ENCODE results near the gene TCF4. TPM values are rescaled to one million over a fixed set of nuclear protein-coding genes. Genes with fewer than 3 reads are reported as not detected.

The TCF4 gene
- total RNA-seq, 1 donor from 2014 or later: 204 TPM

DNA sequence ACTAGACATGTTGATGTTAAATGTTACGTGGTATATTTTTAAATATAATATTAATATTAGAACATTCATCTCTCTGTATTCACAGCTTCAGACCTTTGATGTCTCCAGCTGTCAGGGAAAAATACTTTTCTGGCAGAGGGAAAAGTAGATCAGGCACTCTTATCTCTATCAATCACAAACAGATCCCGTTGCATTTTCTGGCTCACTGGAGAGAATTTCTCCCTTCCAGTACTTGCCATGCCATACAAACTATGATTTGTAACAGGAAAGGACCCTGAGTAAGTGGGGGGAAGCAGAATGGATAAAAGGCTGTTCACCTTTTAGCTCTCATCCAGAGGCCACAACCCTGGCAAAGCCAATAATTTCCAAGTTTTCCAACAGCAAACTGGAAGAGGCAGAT, 158.0 kb downstream of the TCF4 start:
- intact Hi-C loops (cut with DNase I): no loop called here
- ATAC-seq (no peak), DNase-seq (ENCODE audit: low spot score) (no peak)

DNA sequence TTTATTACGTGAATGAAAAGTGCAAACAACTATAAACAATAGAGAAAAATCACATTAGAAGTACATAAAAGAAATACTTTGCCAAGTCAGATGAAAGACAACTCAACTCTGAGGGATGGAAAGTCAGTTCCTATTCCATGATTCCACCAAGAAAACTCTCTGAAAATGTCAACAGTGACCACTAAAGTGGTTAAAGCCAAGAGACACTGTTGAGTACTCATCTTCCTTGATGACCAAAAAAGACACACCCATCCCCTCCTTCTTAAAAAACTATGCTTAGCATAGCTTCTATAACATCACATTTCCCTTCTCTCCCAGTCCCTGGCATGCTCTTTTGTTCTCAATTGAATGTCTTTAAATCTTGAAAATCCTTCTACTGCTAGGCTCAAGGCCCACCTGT, 160.0 kb downstream of the TCF4 start:
- DNase-seq (ENCODE audit: low spot score): no peak
- no peak for ATAC-seq

DNA sequence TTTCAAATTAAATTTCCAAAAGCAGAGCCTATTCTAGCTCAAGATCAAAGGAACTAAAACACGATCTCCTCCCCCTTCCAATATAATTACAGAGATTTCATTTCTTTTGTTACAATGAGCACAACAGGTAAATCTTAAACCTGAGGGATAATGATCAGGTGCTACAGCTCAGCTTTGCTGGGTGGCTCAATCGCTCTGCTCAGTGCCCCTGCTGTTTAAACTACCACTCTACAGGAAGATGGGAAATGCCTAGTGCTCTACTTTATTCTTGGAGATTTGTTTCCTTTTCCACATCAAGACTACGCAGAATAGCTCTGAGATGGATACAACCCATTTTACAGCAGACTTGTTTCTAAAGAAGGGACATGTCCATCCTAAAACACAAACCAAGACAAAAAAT, 162.3 kb downstream of the TCF4 start:
- ATAC-seq (no peak), DNase-seq (ENCODE audit: low spot score) (no peak)
- intact Hi-C loops (cut with DNase I): no loop called here

More for the DNA sequence above, 160.0 kb downstream of the TCF4 start:
- intact Hi-C loops (cut with DNase I): no loop called here

GRCh38 chr18:55422456-55423180, 165.4 kb downstream of the TCF4 start:
- peak; percentile 85 for ATAC-seq
- intact Hi-C loops (cut with DNase I): no loop called here

DNA sequence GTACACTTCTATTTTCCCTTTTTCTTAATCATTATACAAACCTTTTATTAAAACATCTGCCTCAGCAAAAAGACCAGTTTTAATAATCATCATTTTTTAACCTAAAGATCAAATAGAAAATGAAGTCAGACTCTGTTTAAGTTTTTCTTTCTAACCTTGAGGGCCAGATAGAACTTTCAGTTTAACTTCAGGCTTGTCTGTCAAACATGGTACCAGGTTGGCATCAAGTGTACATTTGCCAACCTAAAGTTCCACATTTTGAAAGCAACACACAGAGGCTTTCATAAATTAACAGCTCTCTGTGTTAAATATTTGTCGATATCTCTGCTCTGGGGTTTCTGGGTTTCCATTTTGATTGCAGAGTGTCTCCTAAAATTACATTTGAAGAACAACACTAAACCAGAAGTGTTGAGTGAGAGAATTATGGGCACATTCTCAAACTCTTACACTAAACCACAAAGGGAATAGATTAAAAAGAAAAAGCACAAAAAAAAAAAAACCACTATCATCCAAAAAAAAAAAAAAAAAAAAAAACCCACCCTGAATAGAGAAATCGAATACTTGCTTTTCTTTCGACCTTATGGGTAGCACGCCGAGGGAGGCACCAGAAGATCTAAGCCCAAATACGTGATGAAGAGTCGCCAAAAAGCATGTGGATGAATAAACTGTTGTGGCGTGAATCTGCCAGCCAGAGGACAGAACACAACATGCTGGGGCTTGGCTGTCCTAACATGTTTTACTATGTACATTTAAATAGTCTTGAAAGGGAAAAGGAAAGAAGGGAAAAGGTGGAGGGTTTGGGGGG, 166.2 kb downstream of the TCF4 start:
- DNase-seq (ENCODE audit: low spot score) (no peak), ATAC-seq (peak; percentile 56)
- intact Hi-C loops (cut with DNase I): no loop called here

More at GRCh38 chr18:55422456-55423180, 165.4 kb downstream of the TCF4 start:
- peak; percentile 78 for DNase-seq (ENCODE audit: low spot score)

DNA sequence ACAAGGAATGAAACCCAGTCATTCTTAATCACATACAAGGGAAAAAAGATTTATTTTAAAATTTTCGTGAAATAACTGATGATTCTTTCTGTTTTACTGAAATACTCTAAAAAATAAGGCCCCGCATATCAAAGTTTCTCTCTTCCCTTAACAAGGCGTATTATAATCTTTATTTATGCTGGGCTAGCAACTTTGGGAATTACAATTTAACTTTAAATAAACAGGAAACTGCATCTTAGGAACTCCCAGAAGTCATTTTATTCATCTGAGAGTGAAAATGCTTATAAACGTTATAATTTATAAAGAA, 166.7 kb downstream of the TCF4 start:
- intact Hi-C loops (cut with DNase I): no loop called here
- ATAC-seq (no peak), DNase-seq (ENCODE audit: low spot score) (no peak)

GRCh38 chr18:55420665-55421307, 167.2 kb downstream of the TCF4 start:
- ATAC-seq: no peak
- DNase-seq (ENCODE audit: low spot score): no peak
- intact Hi-C loops (cut with DNase I): no loop called here

GRCh38 chr18:55419947-55420664, 167.9 kb downstream of the TCF4 start:
- ATAC-seq: peak; percentile 38
- intact Hi-C loops (cut with DNase I): no loop called here
- no peak for DNase-seq (ENCODE audit: low spot score)

GRCh38 chr18:55419132-55419946, 168.7 kb downstream of the TCF4 start:
- no peak for ATAC-seq
- no peak for DNase-seq (ENCODE audit: low spot score)
- intact Hi-C loops (cut with DNase I): no loop called here

GRCh38 chr18:55418439-55418838, 169.6 kb downstream of the TCF4 start:
- intact Hi-C loops (cut with DNase I): no loop called here

DNA sequence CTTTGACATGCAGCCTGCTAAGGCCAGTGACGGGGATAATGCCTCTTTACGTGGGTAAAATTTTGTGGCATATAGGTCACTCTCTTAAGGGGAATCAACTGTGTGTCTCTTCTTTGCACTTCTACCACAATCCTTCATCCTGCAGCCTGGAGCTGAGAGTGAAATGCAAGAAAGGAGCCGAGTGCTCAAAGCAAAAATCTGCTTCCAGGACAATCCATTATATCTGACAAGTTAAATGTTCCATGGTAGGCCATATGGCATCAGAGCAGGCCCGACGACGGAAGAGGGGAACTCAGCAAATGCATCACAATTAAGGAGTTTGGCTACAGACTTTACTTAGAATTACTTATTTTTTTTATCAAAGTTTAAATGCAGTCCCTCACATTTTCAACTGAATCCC, 171.2 kb downstream of the TCF4 start:
- intact Hi-C loops (cut with DNase I): no loop called here
- DNase-seq (ENCODE audit: low spot score): no peak
- ATAC-seq: no peak

More at GRCh38 chr18:55418439-55418838, 169.6 kb downstream of the TCF4 start:
- ATAC-seq (no peak), DNase-seq (ENCODE audit: low spot score) (no peak)

DNA sequence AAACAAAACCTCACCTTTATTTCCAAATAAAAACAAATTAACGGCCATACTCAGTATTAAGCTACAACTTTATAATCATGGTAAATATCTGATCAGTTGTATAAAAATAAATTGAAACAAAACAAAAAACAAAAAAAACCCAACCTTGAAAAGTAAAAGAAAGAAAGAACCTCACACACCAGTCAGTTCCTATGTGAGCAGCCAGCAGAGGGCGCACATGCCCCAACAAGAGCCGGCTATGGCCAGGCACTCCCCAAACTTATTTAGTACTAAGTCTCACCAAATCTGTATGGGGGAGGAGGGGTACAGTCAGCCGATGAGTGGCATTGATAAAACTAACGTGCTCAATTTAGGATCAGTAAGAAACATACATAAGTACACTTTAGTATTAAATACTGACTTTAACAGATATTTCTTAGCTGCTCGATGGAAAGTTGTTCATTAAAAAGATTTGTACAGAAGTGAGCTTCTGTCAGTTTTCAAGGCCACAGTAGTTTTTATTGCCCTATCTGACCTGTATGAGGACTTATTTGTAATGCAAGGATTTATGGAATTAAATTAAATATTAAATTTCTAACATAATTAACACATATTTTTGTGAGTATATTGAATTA, 172.6 kb downstream of the TCF4 start:
- DNase-seq (ENCODE audit: low spot score) (peak; percentile 94), ATAC-seq (peak; percentile 94)
- intact Hi-C loops (cut with DNase I): no loop called here

GRCh38 chr18:55414475-55414874, 173.5 kb downstream of the TCF4 start:
- intact Hi-C loops (cut with DNase I): no loop called here
- no peak for DNase-seq (ENCODE audit: low spot score)
- ATAC-seq: no peak

- no peak for ATAC-seq
- no peak for DNase-seq (ENCODE audit: low spot score)
- intact Hi-C loops (cut with DNase I): no loop called here
Measured at GRCh38 chr18:55413474-55413873, 174.5 kb downstream of the TCF4 start.

DNA sequence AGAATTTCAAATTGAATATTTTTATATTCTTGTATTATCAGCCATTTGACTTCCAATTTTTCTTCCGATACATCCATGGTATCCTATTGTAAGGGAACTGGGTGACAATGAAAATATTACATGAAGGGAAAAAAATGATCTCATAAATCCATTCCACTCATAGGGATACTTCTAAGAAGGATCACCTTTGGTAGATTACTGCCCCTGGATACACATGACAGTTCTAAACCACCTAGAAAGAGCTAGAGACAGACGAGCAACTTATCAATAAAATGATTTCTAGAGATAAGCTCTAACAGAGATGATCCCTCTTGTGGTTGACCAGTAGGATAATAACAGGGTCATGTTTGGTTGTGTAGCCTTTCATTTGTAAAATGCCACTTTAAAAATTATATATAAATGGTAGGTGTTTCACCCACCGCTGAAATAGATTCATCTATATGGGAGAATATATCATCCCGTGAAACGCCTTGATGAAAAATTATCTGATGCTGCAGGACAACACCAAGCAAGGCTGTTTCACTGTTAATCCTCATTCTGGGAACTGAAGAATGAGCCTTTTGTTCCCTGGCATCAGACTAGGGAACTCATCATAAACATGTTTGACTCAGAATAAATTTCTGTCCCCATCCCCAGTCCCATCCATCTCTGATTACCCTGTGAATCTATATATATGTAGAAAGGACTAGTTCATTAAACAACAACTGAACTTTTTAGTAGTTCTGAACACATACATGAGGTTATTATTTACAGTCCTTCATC, 180.0 kb downstream of the TCF4 start:
- intact Hi-C loops (cut with DNase I): loop anchor here (10.0 kb wide), 1 partner anchor 53 kb away; no protein-coding TSS in a partner anchor
- DNase-seq (ENCODE audit: low spot score) (no peak), ATAC-seq (no peak)

DNA sequence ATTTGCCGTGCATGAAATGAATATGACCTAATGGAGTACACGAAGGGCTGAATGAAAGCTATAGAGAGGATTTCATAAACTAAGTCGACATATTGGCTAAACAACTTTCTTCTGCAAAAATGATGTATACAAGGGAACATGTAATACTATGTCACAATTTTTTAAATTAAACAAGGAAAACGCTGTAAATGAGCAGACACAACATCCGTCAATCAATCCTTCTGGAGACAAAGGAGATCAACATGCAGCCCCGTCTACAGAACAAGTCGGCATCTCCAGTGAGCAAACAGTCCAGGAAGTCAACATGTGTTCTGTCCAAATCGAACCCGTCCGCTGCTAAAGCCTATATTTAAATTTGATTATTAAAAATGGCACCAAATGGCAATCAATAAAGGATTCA, 180.8 kb downstream of the TCF4 start:
- intact Hi-C loops (cut with DNase I): loop anchor here (10.0 kb wide), 1 partner anchor 52 kb away; no protein-coding TSS in a partner anchor
- DNase-seq (ENCODE audit: low spot score): no peak
- ATAC-seq: no peak

DNA sequence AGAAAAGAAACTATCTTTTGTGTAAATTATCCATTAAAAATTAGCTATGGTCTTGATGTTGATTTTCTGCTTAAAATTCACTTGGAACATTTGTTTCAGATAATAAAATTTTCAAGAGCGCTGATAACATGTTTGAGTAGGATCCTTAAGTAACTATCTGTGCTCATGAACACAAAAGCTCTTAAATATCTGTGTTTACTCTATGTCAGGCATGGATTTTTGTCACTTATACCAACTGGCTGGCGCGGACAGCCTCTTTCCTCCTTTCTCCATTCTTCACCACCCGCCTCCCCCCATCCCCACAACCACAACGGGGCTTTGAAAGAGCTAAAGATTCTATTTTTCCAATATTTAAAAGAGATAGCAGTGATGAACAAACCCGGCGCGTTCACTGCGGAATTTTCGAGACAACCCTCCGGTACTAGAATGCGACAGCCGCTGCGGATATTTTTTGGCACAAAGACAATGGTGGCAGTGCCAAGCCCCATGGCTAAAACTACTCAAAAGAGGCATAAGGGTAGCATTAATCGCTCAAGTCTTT, 181.5 kb downstream of the TCF4 start:
- intact Hi-C loops (cut with DNase I): loop anchor here (10.0 kb wide), 1 partner anchor 52 kb away; no protein-coding TSS in a partner anchor
- no peak for ATAC-seq

More for the DNA sequence above, 181.5 kb downstream of the TCF4 start:
- no peak for DNase-seq (ENCODE audit: low spot score)

Data from sciatic nerve (tissue), 2 donors.